A673 (cell line): Measurements from ENCODE around the gene KRTAP4-4. TPM values are rescaled to one million over a fixed set of nuclear protein-coding genes. Genes with fewer than 3 reads are reported as not detected.

Source experiments
- total RNA-seq: library from RNA; stranded (reverse); gene quantifications from 2 replicates; pipeline ENCODE4 v1.2.3, GENCODE V29; 2021

The KRTAP4-4 gene
- total RNA-seq, 1 experiment from 2014 or later, result not detected

Other genes starting within 250 kb of the KRTAP4-4 start
- gene KRT23, start 223.1 kb downstream of the KRTAP4-4 start, total RNA-seq, result not detected in 2 replicates
- not detected in 2 replicates for gene KRT39, start 193.8 kb downstream of the KRTAP4-4 start, total RNA-seq
- 0.98 and 1.1 TPM in 2 replicates for gene KRT40, start 176.4 kb downstream of the KRTAP4-4 start, total RNA-seq
- not detected in 2 replicates for gene KRTAP3-3, start 166.6 kb downstream of the KRTAP4-4 start, total RNA-seq
- gene KRTAP3-2, start 160.8 kb downstream of the KRTAP4-4 start, total RNA-seq, result not detected in 2 replicates
- gene KRTAP3-1, start 151.6 kb downstream of the KRTAP4-4 start, total RNA-seq, result not detected in 2 replicates
- gene KRTAP1-5, start 133.5 kb downstream of the KRTAP4-4 start, total RNA-seq, result not detected in 2 replicates
- not detected in 2 replicates for gene KRTAP1-4, start 130.6 kb downstream of the KRTAP4-4 start, total RNA-seq
- not detected in 2 replicates for gene KRTAP1-3, start 125.9 kb downstream of the KRTAP4-4 start, total RNA-seq
- gene KRTAP1-1, start 119.3 kb downstream of the KRTAP4-4 start, total RNA-seq, result not detected in 2 replicates
- gene KRTAP2-1, start 113.4 kb downstream of the KRTAP4-4 start, total RNA-seq, result not detected in 2 replicates
- not detected in 2 replicates for gene KRTAP2-2, start 105.5 kb downstream of the KRTAP4-4 start, total RNA-seq
- gene KRTAP2-3, start 100.6 kb downstream of the KRTAP4-4 start, total RNA-seq, result not detected in 2 replicates
- not detected in 2 replicates for gene KRTAP2-4, start 94.9 kb downstream of the KRTAP4-4 start, total RNA-seq
- gene KRTAP4-7, start 76.6 kb downstream of the KRTAP4-4 start, total RNA-seq, result not detected in 2 replicates
- not detected in 2 replicates for gene KRTAP4-8, start 62.6 kb downstream of the KRTAP4-4 start, total RNA-seq
- not detected in 2 replicates for gene KRTAP4-16, start 58.5 kb downstream of the KRTAP4-4 start, total RNA-seq
- 1.0 and 1.2 TPM in 2 replicates for gene KRTAP4-9, start 55.4 kb downstream of the KRTAP4-4 start, total RNA-seq
- gene KRTAP4-11, start 42.4 kb downstream of the KRTAP4-4 start, total RNA-seq, result not detected in 2 replicates
- gene KRTAP4-12, start 36.6 kb downstream of the KRTAP4-4 start, total RNA-seq, result not detected in 2 replicates
- not detected in 2 replicates for gene KRTAP4-6, start 20.2 kb downstream of the KRTAP4-4 start, total RNA-seq
- not detected in 2 replicates for gene KRTAP4-5, start 10.9 kb downstream of the KRTAP4-4 start, total RNA-seq
- not detected in 2 replicates for gene KRTAP4-3, start 7.5 kb upstream of the KRTAP4-4 start, total RNA-seq
- not detected in 2 replicates for gene KRTAP4-2, start 17.5 kb upstream of the KRTAP4-4 start, total RNA-seq
- gene KRTAP4-1, start 24.2 kb upstream of the KRTAP4-4 start, total RNA-seq, result not detected in 2 replicates
- gene KRTAP9-1, start 29.1 kb upstream of the KRTAP4-4 start, total RNA-seq, result not detected in 2 replicates
- gene KRTAP9-2, start 65.9 kb upstream of the KRTAP4-4 start, total RNA-seq, result not detected in 2 replicates
- gene KRTAP9-3, start 71.7 kb upstream of the KRTAP4-4 start, total RNA-seq, result not detected in 2 replicates
- gene KRTAP9-8, start 77.3 kb upstream of the KRTAP4-4 start, total RNA-seq, result not detected in 2 replicates
- not detected in 2 replicates for gene KRTAP9-4, start 88.9 kb upstream of the KRTAP4-4 start, total RNA-seq
- not detected in 2 replicates for gene KRTAP9-9, start 94.6 kb upstream of the KRTAP4-4 start, total RNA-seq
- gene KRTAP9-6, start 104.6 kb upstream of the KRTAP4-4 start, total RNA-seq, result not detected in 2 replicates
- gene KRTAP9-7, start 115.0 kb upstream of the KRTAP4-4 start, total RNA-seq, result not detected in 2 replicates
- gene KRTAP29-1, start 142.1 kb upstream of the KRTAP4-4 start, total RNA-seq, result not detected in 2 replicates
- not detected in 2 replicates for gene KRTAP16-1, start 148.6 kb upstream of the KRTAP4-4 start, total RNA-seq
- not detected in 2 replicates for gene KRTAP17-1, start 155.0 kb upstream of the KRTAP4-4 start, total RNA-seq
- not detected in 2 replicates for gene KRT33A, start 190.1 kb upstream of the KRTAP4-4 start, total RNA-seq
- gene KRT33B, start 209.1 kb upstream of the KRTAP4-4 start, total RNA-seq, result not detected in 2 replicates
- gene KRT34, start 221.6 kb upstream of the KRTAP4-4 start, total RNA-seq, result not detected in 2 replicates
- not detected in 2 replicates for gene KRT31, start 236.9 kb upstream of the KRTAP4-4 start, total RNA-seq